Prostate gland (tissue), 2 donors: Measurements from ENCODE around the gene LCE3A. TPM values are rescaled to one million over a fixed set of nuclear protein-coding genes. Genes with fewer than 3 reads are reported as not detected.

Experiments
- DNase-seq: peaks from one replicate; pipeline ENCODE4 v3.0.0-alpha.2; 2019; ENCODE audit warnings: low spot score
- H3K27ac ChIP-seq, 2 donors: fragments of 200-600 bp; sonication (generic); 2 replicates each; pipeline ENCODE4 v1.5.1; 2017 to 2019
- H3K27me3 ChIP-seq: fragments of 200-600 bp; sonication (generic); replicated peaks from 2 replicates; pipeline ENCODE4 v1.5.1; 2019; ENCODE audit not compliant: insufficient read depth
- H3K36me3 ChIP-seq, 2 donors: fragments of 200-600 bp; sonication (generic); 1 replicate in 1 of 2; 2 replicates in 1 of 2; pipeline versions ENCODE4 v1.5.1 to v1.8.1; 2017 to 2019
- H3K4me1 ChIP-seq: fragments of 200-600 bp; sonication (generic); replicated peaks from 2 replicates; pipeline ENCODE4 v1.5.1; 2019
- H3K4me3 ChIP-seq, 2 donors: fragments of 200-600 bp; sonication (generic); 2 replicates each; pipeline ENCODE4 v1.5.1; 2017 to 2019
- H3K9me3 ChIP-seq: fragments of 200-600 bp; sonication (generic); 2 replicates; pipeline ENCODE4 v1.5.1; 2017
- POLR2A ChIP-seq: fragments of 450-650 bp; IDR thresholded peaks from one replicate; pipeline ENCODE4 v1.6.1; 2016; ENCODE audit warnings: antibody characterized with exemption, mild to moderate bottlenecking
- POLR2AphosphoS5 ChIP-seq: sonication (generic); formaldehyde crosslinking; IDR thresholded peaks from one replicate; pipeline ENCODE4 v1.6.1; 2017; ENCODE audit warnings: antibody characterized with exemption
- WGBS: methylation state at CpG from one replicate; pipeline ENCODE4 v1.1.5; 2018; 5-methylcytosine and 5-hydroxymethylcytosine counted together
- intact Hi-C: fragments of 100-400 bp; cut with DNase I; formaldehyde crosslinking; loops from one replicate; pipeline ENCODE4 v1.14.2; 2022
- total RNA-seq, 2 donors: library from RNA; depleted of rRNA; stranded (reverse); fragments of >200 nt; gene quantifications; one replicate each; pipeline ENCODE4 v1.1.0, GENCODE V29; 2016
- TF ChIP-seq, protein P1 (sequence below), 4 experiments: fragments of 200-600 bp in 2 of 4; fragments of 450-650 bp in 2 of 4; sonication (generic) in 2 of 4; IDR thresholded peaks; 1 replicate in 3 of 4; 2 replicates in 1 of 4; pipeline ENCODE4 v1.5.1; 2016 to 2019; ENCODE audit warnings: antibody characterized with exemption in 4 of 4, mild to moderate bottlenecking in 2 of 4, moderate library complexity in 2 of 4

The LCE3A gene
- total RNA-seq, 2 donors from 2014 or later, result not detected

GRCh38 chr1:152657677-152658076 lies 34.8 kb upstream of the LCE3A start:
- H3K9me3 ChIP-seq, result no peaks in the 10 kb centered on the region
- no peak overlapping the region for H3K27ac ChIP-seq
- no peaks in the 10 kb centered on the region for H3K27me3 ChIP-seq
- intact Hi-C loops, result no loop called here
- TF ChIP-seq POLR2AphosphoS5, result no peak
- TF ChIP-seq POLR2A, result no peak
- TF ChIP-seq, protein P1, sequence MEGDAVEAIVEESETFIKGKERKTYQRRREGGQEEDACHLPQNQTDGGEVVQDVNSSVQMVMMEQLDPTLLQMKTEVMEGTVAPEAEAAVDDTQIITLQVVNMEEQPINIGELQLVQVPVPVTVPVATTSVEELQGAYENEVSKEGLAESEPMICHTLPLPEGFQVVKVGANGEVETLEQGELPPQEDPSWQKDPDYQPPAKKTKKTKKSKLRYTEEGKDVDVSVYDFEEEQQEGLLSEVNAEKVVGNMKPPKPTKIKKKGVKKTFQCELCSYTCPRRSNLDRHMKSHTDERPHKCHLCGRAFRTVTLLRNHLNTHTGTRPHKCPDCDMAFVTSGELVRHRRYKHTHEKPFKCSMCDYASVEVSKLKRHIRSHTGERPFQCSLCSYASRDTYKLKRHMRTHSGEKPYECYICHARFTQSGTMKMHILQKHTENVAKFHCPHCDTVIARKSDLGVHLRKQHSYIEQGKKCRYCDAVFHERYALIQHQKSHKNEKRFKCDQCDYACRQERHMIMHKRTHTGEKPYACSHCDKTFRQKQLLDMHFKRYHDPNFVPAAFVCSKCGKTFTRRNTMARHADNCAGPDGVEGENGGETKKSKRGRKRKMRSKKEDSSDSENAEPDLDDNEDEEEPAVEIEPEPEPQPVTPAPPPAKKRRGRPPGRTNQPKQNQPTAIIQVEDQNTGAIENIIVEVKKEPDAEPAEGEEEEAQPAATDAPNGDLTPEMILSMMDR (IDR thresholded peaks at IDR 0.05), result no peak
- no peak for DNase-seq
- H3K4me3 ChIP-seq, result no peak overlapping the region
- no peaks in the 10 kb centered on the region for H3K4me1 ChIP-seq
- 77% methylated on average over 4 of the region's 4 CpGs for WGBS
- no peaks in the 10 kb centered on the region for H3K36me3 ChIP-seq

- Histone ChIP-seq H3K4me1 (no peaks in the 10 kb centered on the region), H3K4me3 (no peak overlapping the region), H3K9me3 (no peaks in the 10 kb centered on the region), H3K27me3 (no peaks in the 10 kb centered on the region), H3K27ac (no peak overlapping the region), H3K36me3 (no peaks in the 10 kb centered on the region)
- intact Hi-C loops, result no loop called here
- 81% methylated on average over 2 of the region's 2 CpGs for WGBS
- DNase-seq, result no peak
- TF ChIP-seq POLR2AphosphoS5 (no peak), POLR2A (no peak)
- TF ChIP-seq, protein P1 (IDR thresholded peaks at IDR 0.05), result no peak
Measured at GRCh38 chr1:152656459-152656858, 33.6 kb upstream of the LCE3A start.

- no peaks in the 10 kb centered on the region for H3K9me3 ChIP-seq
- 29% methylated on average over 10 of the region's 10 CpGs for WGBS
- H3K27me3 ChIP-seq, result no peaks in the 10 kb centered on the region
- no peaks in the 10 kb centered on the region for H3K4me1 ChIP-seq
- TF ChIP-seq POLR2A (no peak), POLR2AphosphoS5 (no peak)
- TF ChIP-seq, protein P1 (IDR thresholded peaks at IDR 0.05), result no peak
- no peak for DNase-seq
- H3K4me3 ChIP-seq, result no peak overlapping the region
- H3K27ac ChIP-seq, result no peak overlapping the region
- no peaks in the 10 kb centered on the region for H3K36me3 ChIP-seq
- intact Hi-C loops, result no loop called here
Measured at GRCh38 chr1:152654110-152654509, 31.2 kb upstream of the LCE3A start.

GRCh38 chr1:152646656-152647055 lies 23.8 kb upstream of the LCE3A start:
- H3K4me1 ChIP-seq, result no peaks in the 10 kb centered on the region
- H3K27ac ChIP-seq, result no peak overlapping the region
- intact Hi-C loops, result no loop called here

DNA sequence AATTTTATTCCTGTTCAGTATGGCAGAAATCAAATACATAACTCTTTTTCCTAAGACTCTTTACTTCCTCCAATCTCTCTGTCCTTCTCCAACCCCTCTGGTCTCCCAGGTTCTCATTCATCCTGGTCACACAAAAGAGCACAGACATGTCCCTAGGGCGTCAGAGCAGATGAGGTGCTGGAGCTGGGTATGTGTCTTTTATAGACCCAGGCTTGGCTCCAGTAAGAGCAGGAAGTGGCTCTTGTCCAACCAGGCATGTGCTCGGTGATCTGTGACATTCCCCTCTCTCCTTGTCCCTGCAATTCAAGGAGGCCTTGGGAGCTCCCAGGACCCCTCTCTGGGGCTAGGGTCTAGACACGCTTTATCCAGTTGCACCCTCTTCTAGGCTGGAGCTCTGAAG lies 22.2 kb upstream of the LCE3A start:
- no peaks in the 10 kb centered on the region for H3K9me3 ChIP-seq
- intact Hi-C loops, result no loop called here
- no peaks in the 10 kb centered on the region for H3K4me1 ChIP-seq

More at GRCh38 chr1:152646656-152647055, 23.8 kb upstream of the LCE3A start:
- H3K9me3 ChIP-seq, result no peaks in the 10 kb centered on the region
- TF ChIP-seq POLR2AphosphoS5 (no peak), POLR2A (no peak)
- TF ChIP-seq, protein P1 (IDR thresholded peaks at IDR 0.05), result no peak
- H3K27me3 ChIP-seq, result no peaks in the 10 kb centered on the region
- no peak overlapping the region for H3K4me3 ChIP-seq
- no peaks in the 10 kb centered on the region for H3K36me3 ChIP-seq
- no peak for DNase-seq

More for the DNA sequence above, 22.2 kb upstream of the LCE3A start:
- Histone ChIP-seq H3K27ac (no peak overlapping the region), H3K27me3 (no peaks in the 10 kb centered on the region), H3K36me3 (no peaks in the 10 kb centered on the region), H3K4me3 (no peak overlapping the region)
- no peak for DNase-seq
- TF ChIP-seq POLR2A (no peak), POLR2AphosphoS5 (no peak)
- TF ChIP-seq, protein P1 (IDR thresholded peaks at IDR 0.05), result no peak
- WGBS, result 42% methylated on average over 3 of the region's 3 CpGs
